ENCODE measurements around the gene GPR63.

Gene GPR63

DNA sequence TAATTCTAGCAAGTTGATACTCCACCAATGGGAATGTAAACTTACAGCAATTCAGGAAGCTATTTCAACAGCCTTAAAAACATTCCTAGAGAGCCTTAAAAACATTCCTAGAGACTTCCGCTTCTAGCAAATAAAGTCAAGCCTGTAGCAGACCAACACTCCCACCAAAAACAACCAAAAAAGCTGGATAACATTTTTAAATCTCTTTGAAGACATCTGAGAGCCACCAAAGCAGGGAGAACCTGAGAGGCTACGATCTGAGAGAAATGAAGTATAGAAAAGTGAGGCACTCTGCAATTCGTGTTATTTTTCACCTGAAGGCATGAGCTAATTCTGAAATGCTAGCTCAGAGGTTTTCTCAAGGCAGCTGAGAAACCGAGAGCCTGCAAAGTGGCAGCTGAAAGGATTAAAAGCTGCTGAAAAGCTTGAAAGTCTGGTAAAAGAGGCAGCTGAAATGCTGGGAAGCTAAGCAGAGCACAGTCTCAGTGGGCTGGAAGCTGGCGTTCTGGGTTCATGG is 20.9 kb downstream of the GPR63 start:
- no peak for DNase-seq

DNA sequence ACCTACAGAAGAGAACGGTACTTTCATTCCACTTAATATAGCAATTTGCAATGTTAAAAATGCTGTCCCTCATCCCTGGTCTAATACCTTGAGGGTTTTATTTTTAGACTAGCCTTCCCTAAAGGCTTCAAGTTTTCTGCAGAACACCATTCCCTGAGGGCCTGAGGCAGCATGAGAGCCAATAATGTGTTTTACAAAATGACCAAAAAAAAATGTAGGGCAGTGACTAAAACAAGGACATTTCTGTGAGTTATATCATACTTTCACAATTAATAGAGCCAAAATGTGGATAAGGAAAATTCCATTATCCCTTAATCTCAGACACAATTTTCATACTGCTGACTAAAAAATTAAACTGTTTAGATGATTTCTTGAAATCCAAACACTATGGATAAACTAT is 22.7 kb downstream of the GPR63 start:
- no peak for DNase-seq

DNA sequence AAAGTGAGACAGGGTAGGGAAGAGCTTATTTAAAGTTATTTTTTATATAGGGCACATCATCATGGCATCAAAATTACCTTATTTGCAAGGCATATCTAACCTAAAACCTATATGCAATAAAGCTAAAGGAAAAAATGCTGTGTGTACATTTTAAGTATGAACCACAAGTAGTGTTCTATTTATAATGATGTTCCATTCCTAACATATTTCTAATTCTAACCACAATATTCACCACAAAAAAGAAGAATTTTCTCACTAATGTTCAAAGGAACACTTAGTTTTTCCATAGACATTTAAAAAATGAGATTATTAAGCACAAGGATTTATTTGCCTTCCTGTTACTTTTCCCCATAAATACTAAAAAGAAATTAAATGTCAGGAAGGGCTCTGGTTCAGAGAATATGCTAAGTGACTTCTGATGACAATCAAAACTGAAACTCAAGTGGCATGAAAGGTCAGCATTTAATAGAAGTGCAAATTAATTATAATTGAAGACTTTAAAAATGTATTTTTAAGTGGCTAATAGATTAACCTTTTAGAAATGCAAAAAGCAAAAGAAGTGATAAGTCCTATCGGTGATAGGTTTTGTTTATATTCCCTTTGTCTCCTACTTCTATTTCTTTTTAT is 25.1 kb downstream of the GPR63 start:
- DNase-seq: no peak

DNA sequence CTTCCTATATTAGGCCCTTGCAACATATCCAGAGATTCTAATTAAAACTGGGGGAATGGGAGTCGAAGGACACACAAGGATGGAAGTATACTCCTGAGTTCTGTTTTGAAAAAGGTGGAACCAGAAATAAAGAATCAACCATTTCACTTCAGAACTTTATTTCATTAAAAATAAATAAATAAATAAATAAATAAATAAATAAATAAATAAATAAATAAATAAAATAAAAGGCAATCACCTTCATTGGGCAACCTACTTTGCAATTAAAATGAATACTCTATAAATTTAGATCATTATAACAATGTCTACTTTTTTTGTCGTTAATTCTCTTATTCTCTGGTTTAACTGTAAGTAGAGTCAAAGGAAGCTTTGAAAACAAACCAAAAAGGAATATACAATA is 25.6 kb downstream of the GPR63 start:
- DNase-seq: no peak

DNA sequence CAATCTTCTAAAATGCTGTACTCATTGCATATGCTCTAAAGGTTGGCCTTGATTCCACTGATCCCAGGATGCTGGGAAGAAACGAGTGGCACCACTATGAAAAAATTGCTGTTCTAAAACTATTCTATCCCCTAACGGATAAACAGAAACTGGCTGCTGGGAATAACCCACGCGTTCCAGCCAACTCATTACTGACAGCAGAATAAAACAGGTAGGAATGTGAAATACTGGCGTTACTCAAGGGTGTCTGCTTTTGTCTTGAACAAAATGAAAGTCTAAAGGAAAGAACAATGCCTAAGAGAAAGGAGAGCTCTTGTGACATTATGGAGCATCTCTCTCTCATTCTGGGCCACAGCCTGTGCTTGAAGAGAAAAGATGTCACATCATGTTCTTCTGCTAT is 26.1 kb downstream of the GPR63 start:
- DNase-seq: no peak

DNA sequence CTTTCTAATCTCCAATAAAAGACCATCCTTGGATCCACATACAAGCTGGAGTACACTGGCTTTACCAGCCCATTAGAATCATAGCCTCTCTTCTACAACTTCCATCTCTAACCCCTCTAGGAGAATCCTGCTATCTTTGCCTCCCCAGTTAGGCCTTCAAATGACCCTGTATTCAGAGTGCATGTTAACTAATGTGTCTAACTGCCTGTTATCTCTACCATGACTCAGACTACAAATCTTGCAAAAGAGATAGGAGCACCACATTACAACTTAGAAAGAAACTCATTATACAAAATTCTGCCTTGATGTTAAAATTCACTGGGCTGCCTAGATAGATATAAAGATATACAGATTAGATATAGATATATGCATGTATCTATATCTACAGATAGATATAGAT is 28.2 kb downstream of the GPR63 start:
- DNase-seq: no peak

DNA sequence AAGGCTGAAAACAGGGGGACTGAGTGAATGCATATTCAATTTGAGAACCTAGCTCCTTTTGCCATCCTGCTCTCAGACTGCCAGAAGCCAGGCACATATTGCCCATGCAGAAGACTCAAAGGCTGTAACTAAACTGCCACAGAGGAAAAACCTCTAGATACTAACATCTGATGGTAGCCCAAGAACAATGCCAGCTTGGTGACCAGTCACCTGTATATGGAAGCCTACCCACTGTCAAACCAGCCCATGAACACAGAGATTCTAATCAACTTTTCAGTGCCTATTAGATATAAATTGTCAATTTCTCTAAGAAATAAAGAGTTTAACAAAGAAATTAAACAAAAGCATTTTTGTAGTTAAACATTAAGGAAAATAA is 34.2 kb downstream of the GPR63 start:
- DNase-seq: no peak

DNA sequence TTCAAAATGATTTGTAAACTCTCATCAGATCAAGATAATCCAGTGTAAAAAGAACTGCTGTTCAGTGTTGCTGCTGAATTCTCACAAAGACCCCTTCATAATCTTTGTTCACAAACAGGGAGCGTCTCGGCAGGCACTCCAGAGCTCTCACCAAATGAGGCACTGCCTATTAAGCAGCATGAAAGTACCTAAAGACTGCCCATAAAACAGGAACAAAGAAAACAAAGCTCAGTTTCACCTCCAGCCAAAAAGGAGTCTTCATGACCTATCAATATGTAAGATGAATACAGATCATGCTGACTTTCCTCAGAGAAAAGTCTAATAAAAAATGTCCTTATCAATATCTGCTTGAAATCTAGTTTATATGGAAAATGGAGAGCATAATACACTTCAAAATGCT is 41.8 kb downstream of the GPR63 start:
- no peak for DNase-seq

DNA sequence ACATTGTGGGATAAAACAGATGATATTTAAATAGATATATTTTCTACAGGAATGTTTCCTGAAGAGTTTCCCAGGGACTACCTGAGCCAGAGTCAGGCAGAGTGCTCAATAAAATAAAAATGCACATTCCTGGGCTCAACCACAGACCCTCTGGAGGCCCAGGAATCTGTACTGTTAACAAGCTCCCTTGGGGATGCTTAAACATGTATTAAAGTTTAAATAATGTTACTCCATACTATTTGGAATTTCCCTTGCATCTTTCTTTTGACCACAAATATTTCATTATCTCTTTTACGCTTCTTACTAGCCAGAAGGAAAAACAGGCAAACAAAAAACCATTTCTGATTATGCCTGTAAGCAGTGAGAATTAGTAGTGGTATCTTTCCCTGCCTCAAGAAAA is 42.3 kb downstream of the GPR63 start:
- DNase-seq: no peak

DNA sequence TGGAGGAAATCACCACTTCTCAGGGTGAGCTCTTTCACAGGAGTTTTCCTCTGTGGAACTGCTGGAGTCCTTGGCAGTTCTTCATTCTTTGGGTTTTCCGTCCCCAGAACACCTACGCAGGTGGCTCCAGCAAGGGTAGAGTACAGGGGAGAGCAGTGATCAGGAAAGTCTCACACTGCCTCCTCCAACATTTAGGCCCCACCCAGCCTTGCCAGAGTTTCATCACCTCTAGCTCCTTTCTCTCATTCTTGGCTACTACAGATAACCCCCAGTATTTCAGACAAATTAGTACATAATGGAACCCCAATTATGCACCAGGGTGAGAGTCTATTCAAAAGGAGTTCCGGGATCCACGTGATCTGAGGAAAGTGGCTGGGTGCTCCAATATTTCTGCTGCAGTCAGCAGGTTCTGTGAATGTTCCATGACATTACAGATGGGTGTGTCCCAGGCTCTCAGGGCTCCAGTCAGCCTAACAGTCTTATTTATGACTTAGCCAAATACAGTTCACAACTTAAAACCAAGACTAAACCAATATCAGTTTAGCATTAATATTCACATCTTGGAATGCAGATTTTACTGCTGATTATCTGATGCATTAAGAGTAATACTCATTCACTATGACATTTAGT is 44.6 kb downstream of the GPR63 start:
- DNase-seq: no peak

DNA sequence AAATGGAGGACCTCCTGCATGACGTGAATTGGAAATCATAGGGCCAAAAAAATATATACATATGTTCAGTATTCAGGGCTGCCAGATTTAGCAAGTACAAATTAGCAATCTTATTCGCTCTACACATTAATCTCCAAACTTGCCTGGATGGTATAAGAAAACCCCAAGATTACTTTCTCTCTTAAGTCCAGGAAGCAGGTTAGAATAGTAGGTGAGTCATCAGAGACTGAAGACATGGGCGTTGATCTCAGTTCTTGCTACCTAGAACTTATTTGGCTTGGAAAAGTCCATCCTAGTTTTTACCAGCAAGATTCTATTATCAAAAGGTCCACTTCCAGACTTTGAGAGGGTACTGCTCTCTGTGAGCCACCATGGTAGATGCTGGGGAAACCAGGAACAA is 47.4 kb downstream of the GPR63 start:
- no peak for DNase-seq

DNA sequence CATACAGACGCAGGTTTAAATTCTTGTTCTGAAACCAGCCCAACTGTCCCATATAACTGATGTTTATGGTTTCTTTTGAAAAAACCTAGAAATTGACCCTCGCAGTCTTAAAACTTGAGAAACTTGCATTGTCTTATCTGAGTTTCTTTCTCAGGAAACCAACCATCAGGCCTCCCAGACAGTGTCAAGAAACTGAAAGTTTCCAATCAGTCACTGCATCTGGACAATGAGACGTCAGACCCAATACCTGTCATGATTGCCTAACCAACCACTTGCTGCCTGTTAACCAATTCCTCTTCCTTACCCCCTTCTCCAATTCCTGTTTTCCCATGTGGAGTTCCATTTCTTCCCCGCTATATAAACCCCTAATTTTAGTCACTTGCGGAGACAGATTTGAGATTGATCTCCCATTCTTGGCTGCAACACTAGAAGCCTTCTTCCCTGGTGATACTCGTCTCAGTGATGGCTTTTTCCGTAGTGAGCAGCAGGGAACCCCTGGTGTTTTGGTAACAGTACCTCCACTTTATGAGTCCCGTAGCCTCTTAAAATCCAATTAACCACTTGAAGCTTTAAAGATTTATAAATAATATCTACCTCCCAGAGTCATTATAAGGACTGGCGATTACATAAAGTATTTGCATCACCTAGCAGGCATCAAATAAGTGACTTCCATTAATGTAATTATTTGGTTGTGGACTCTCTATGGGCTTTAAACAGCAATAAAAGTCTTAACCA is 49.3 kb downstream of the GPR63 start:
- no peak for DNase-seq

DNA sequence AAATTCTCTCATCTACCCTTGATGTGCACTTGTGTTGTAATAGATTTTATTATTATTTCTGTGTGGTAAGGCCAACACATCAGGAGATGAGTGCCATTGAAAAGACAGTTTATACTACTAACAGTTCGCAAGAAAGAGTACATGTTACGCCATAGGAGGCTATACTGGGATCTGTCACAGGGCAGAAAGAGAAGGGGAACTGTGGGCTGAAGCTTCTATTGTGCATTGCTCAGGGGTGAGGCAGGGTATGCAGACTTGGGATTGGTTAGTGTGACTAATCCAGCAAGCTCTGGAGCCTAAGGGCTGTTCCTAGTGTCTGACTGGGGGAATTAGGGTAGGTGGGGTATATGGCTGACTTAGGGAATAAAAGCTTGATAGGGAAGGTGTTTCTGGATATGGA is 50.9 kb downstream of the GPR63 start:
- DNase-seq: no peak

DNA sequence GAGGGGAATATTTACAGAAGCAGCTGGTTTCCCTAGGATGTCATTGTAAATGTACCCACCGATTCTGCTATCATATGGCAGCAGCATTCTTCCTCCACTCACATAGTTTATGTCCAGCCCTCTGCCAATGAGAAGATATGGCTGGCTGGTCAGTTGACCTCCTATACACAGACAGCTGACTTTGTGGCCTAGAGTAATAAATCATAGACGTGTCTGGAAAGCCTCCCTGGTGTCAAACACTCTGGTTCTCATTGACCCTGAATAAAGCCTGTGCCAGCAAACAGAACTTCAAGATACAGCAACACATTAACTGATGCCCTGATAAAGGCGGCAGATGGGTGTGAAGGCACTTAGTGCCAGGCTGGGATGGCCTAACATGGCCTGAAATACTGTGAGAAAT is 52.6 kb downstream of the GPR63 start:
- DNase-seq: no peak

DNA sequence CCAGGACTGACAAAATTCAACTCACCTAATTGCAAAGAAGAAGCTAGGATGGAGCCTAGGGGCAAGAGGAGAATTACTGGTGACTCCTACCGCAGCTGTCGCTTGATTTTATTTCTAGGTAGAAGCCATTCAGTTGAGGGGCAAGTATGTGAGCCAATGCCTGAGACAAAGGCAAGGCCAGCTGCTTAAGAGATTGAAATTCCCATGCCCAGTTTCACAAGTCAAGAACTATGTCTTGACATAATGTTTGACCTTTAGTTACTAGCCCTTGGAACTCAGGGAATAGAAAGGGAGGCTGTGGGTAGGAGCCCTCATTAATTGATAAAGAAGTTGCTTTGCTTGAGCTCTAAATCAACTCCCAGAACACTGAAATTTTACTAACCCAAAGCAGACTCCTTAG is 54.0 kb downstream of the GPR63 start:
- no peak for DNase-seq

DNA sequence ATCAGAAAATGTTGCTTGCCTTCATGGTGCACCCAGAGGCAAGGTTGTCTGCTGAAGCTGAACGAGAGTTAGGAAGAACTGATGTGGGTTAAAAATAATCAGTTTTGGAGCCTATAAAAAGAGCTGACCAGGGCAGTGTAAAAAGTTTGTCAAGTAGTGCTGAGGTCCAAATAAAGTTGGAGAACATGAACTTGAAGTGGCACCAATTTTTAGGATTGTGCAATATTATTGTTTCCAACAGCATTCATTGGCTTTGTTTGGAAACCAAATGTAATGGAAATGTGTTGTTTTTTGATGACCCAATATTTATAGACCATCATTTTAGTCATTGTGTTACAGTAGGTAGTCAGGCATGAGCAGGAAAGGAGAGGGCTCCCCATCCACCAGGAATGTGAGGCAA is 55.7 kb downstream of the GPR63 start:
- DNase-seq: no peak

DNA sequence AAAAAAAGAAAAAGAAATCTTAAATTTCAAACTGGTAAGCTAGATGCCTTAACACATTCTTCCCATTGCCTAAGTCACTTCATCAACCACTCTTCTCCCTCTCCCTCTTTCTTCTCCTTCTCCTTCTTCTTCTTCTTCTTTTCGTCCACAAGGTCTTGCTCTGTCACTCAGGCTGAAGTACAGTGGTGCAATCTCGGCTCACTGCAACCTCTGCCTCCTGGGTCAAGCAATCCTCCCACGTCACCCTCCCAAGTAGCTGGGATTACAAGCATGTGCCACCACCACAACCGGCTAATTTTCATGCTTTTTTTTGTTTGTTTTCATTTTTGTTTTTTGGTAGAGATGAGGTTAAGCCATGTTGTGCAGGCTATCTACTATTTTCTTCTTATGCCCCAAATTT is 60.2 kb downstream of the GPR63 start:
- DNase-seq: no peak

DNA sequence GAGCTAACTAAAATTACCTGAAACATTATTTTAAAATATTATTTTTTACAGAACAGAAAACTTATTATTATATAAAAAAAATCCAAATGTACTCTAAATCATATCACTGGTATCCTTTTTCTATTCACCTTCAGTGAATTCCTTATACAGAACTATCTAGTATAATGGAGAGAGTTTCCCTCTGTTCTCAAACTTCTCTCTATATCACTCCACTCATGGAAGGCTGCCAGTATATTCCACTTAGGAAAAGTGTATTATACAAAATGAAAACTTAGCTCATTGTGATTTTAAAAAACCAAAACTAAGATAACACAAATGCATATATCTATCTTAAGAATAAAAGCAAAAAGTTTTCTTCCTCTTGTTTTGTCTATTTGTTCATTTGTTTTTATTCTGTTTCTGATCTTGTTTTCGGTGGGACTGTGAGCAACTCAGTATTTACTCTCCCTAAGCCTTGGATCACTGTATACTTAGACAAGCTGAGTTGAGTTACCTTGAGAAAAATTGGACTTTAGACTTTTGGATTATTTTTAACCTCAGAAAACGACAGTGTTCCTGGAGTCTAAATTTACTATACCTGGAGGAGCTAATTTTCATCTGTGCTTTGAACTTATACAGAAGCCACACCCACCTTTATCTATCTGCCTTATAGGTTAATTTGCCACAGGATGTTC is 61.4 kb downstream of the GPR63 start:
- DNase-seq: no peak

DNA sequence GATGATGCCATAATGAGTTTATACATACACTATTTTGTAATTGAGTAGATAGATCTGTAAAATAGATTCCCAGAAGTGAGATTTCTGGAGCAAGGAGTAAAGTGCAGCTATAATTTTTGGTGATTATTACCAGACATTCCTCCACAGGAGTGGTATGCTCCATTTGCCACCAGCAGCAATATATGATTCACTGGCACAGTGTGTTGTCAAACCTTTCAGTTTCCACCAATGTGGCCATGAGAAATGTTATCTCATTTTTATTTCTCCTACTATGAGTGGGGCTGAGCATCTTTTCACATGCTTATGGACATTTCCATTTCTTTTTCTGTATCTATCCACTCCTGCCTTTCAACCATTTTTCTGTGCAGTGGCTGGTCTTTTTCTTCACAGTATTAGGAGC is 70.5 kb downstream of the GPR63 start:
- DNase-seq: no peak

DNA sequence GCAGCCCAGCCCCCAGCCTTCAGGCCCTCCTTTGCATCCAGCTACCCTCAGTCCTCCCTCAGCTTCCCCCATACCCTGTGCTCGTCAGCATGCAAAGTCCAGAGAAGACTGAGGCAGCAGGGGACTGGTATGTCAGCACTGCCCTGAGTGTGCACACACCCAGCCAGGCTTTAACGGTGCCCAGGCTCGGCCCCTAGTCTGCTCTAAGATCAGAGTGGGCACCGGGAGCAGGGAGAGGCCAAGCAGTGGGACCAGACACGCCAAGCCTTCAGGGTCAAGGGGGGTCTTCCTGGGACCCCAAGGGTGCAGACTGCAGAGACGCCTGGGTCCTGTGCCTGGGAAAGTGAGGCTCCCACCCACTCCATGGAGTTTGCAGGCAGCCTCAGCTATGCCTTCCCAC is 74.7 kb downstream of the GPR63 start:
- DNase-seq: no peak

DNA sequence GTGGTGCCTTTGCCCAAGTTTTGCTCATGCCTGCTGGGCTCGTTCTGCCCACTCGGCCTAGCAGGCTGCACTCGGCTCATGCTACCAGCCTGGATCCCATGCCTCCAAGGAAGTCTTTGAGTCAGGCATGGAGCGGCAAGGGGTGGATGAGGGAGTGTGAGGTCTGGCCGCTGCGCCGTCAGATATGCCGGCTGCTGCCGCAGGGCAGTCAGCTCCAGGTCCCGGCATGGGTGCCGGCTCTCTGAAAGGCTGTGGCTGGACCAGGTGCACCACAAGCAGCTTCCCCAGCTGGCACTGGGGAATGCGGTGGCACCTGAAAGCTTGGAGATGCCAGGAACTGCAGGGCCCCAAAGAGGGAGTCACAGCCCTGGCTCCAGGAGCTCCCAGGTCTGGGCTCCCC is 75.5 kb downstream of the GPR63 start:
- no peak for DNase-seq

DNA sequence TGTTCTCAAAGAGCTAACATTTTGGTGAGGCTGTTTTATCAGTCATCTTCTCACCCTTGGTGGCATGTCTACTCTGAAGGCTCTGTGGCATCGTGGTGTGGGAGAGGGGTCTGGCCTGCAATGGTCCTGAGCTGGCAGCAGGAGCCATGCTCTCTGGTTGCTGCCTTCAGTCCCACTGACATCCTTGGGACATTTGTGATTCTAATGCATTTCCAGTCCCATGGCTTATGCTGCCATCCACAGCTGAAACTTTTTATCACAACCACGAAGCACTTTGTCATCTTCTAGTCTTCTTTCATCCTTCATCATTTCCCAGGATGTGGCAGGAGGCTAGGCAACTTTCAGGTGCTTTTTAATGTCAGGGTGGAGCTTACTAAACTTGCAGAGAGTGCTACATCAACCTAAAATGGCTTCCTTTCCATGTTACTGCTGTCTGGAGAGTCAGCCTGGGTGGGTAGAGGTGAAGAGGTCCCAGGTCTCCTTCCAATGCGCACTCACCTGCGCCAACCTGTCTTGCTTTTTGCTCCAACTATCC is 77.1 kb downstream of the GPR63 start:
- DNase-seq: no peak

DNA sequence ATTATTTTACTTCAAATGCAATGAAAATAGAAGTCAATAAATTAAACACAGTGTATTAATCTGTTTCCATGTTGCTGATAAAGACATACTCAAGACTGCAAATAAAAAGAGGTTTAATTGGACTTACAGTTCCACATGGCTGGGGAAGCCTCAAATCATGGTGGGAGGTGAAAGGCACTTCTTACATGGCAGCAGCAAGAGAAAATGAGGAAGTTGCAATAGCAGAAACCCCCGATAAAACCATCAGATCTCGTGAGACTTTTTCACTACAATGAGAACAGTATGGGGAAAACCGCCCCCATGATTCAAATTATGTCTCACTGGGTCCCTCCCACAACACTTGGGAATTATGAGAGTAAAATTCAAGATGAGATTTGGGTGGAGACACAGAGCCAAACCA is 82.2 kb downstream of the GPR63 start:
- DNase-seq: no peak

DNA sequence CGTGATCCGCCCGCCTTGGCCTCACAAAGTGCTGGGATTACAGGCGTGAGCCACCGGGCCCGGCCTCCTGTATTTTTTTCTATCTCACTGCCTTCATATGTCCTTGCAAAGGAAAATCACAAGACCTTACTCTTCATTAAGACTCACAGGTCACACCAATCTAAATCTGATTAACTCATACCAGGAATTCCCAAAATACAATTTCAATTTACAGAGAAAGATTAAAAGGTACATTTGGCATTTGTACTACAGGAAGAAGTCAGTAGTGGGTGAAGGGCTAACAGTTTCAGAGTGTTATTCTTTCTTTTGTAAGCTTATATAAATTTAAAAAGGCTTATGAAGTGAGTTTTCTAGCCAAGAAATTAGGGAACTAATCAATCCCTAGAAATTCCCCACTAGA is 87.4 kb downstream of the GPR63 start:
- DNase-seq: no peak
